ENCODE results near the gene KCNMA1. TPM values are rescaled to one million over a fixed set of nuclear protein-coding genes. Genes with fewer than 3 reads are reported as not detected.
"Not testable (repeated sequence)": the region's sequence is repeated elsewhere in the genome, so short reads cannot be mapped to it uniquely, and the experiment has no call there.

The KCNMA1 gene
- total RNA-seq, 3 donors from 2014 or later = 45.4 to 312 (median 62.4) TPM

DNA sequence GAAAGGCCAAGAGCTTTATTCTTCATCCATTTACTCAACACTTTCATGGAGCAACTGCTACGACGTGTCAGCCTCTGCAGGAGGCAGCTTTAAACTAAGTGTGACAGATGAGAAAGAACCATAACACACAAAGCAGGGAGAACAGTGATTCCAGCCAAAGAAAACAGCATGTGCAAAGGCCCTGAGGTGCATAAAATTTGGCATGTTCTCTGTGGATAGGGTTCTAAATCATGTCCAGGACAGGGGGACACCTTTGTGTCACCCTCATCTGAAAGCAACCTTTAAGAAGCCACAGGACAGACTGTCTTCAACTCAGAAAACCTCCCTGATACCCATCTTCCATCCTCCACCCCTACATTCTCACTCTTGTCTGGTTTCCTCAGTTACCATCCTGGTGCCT, 116.6 kb downstream of the KCNMA1 start:
- Histone ChIP-seq H3K4me1 (ENCODE audit: low read depth) (no peaks in the 10 kb centered on the region), H3K9me3 (no peaks in the 10 kb centered on the region), H3K4me3 (no peak overlapping the region), H3K36me3 (ENCODE audit: low read depth) (no peaks in the 10 kb centered on the region)
- TF ChIP-seq, protein P1, sequence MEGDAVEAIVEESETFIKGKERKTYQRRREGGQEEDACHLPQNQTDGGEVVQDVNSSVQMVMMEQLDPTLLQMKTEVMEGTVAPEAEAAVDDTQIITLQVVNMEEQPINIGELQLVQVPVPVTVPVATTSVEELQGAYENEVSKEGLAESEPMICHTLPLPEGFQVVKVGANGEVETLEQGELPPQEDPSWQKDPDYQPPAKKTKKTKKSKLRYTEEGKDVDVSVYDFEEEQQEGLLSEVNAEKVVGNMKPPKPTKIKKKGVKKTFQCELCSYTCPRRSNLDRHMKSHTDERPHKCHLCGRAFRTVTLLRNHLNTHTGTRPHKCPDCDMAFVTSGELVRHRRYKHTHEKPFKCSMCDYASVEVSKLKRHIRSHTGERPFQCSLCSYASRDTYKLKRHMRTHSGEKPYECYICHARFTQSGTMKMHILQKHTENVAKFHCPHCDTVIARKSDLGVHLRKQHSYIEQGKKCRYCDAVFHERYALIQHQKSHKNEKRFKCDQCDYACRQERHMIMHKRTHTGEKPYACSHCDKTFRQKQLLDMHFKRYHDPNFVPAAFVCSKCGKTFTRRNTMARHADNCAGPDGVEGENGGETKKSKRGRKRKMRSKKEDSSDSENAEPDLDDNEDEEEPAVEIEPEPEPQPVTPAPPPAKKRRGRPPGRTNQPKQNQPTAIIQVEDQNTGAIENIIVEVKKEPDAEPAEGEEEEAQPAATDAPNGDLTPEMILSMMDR (IDR thresholded peaks at IDR 0.05) = no peak
- ATAC-seq (no peak), DNase-seq (no peak)
- intact Hi-C loops (cut with DNase I, micrococcal nuclease) = no loop called here

DNA sequence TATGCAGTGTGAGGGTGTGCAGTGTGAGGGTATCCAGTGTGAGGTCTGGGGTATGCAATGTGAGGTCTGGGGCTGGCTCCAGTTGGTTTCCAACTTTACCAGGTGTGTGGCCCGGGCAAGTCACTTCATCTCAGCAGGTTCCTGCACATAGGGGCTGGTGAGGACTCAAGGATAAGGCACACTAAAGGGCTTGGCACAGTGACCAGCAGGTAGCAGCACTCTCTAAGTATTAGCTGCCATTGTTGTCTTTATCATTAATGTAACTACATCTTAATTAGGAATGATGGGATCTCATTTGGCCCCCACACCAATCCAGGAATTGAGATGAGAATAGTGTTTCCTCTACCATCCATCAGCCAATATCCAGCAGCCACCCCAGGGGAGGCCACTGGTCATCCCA, 117.3 kb downstream of the KCNMA1 start:
- Histone ChIP-seq H3K36me3 (ENCODE audit: low read depth) (no peaks in the 10 kb centered on the region), H3K4me1 (ENCODE audit: low read depth) (no peaks in the 10 kb centered on the region), H3K4me3 (no peak overlapping the region), H3K9me3 (no peaks in the 10 kb centered on the region)
- DNase-seq (no peak), ATAC-seq (no peak)
- intact Hi-C loops (cut with DNase I, micrococcal nuclease) = no loop called here
- TF ChIP-seq, protein P1 (IDR thresholded peaks at IDR 0.05) = no peak

DNA sequence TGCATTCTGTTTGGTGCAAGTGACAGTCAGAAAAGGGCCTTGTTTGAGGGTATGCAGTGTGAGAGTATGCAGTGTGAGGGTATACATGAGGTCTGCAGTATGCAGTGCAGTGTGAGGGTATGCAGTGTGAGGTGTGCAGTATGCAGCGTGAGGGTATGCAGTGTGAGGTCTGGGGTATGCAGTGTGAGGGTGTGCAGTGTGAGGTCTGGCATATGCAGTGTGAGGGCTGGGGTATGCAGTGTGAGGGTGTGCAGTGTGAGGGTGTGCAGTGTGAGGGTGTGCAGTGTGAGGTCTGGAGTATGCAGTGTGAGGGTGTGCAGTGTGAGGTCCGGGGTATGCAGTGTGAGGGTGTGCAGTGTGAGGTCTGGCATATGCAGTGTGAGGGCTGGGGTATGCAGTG, 117.8 kb downstream of the KCNMA1 start:
- DNase-seq; H3K4me1 ChIP-seq (ENCODE audit: low read depth); H3K9me3 ChIP-seq; H3K4me3 ChIP-seq; intact Hi-C loops (cut with DNase I, micrococcal nuclease); ATAC-seq; H3K36me3 ChIP-seq (ENCODE audit: low read depth): not testable (repeated sequence)

DNA sequence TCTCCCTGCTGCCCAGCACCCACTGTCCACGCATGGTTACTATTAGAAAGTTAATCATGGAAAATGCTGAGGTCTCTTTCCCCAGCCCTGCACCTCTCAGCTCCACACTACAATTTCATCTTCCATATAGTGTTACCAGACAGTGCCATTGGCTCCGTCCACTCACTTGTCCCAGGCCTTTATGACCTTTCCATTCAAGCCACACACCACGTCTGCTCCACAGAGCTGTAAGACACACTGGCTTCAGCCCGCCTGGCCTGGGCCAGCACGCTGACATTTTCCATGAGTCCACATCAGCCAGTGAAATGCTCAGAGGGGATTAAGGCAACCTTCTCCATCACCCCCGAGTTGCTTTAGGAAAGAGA, 118.7 kb downstream of the KCNMA1 start:
- intact Hi-C loops (cut with DNase I, micrococcal nuclease) = no loop called here
- TF ChIP-seq, protein P1 (IDR thresholded peaks at IDR 0.05) = no peak
- DNase-seq = no peak
- Histone ChIP-seq H3K4me3 (no peak overlapping the region), H3K4me1 (ENCODE audit: low read depth) (no peaks in the 10 kb centered on the region), H3K36me3 (ENCODE audit: low read depth) (no peaks in the 10 kb centered on the region), H3K9me3 (no peaks in the 10 kb centered on the region)
- no peak for ATAC-seq

DNA sequence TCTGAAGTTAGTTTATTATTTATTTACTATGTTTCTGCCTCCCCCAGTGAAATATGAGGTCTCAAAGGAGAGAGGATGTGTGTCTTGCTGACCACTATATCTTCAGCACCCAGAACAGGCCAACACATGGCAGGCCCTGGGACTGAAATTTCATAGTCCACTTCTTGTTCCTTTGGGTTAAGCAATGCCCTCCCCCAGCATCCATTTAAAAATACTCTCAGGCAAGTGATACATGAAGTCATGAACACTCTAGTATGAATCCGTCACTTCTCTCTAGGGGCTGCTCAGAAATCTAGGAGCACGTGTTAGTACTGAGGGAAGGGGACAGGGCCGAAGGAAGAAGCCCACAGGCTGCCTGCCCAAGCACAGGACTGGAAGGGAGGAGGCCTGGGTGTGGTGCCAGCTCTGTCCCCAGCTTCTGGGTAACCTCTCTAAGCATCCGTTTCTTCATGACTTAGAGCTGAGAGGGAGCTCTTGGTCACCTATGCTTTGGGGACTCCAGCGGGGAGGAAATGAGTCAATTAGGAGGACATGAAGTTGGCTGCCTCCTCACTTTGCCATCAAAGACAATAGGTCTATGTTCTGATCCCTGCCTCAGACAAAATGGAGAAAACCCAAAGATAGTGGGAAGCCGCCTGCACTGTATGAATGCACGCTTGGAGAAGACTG, 119.2 kb downstream of the KCNMA1 start:
- no peaks in the 10 kb centered on the region for H3K4me1 ChIP-seq (ENCODE audit: low read depth)
- DNase-seq (no peak), ATAC-seq (no peak)

DNA sequence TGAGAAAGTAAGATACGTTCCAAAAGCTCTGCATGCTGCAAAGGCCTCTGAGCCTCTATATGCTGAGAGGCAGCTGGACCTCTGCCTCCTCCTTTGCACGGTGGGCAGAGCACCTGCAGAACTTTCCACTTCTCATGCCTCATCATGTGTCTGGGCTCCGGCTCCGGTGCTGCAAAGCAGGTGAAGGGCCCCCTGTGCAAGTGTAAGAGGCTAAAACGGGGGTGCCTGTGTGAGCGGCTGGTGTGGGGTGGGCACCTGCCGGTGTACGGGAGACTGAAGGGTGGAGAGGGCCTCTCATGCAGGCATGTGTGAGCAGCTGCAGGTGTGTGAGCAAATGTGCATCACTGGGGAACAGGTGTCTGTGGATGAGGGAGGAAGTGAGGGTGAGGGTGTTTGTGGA, 121.0 kb downstream of the KCNMA1 start:
- Histone ChIP-seq H3K4me3 (no peak overlapping the region), H3K9me3 (no peaks in the 10 kb centered on the region), H3K36me3 (ENCODE audit: low read depth) (no peaks in the 10 kb centered on the region), H3K4me1 (ENCODE audit: low read depth) (peaks cover 7% of the 10 kb centered on the region)
- intact Hi-C loops (cut with DNase I, micrococcal nuclease) = no loop called here
- ATAC-seq = no peak
- TF ChIP-seq, protein P1 (IDR thresholded peaks at IDR 0.05) = no peak
- no peak for DNase-seq

More for the DNA sequence above, 119.2 kb downstream of the KCNMA1 start:
- no peaks in the 10 kb centered on the region for H3K9me3 ChIP-seq
- TF ChIP-seq, protein P1 (IDR thresholded peaks at IDR 0.05) = no peak
- intact Hi-C loops (cut with DNase I, micrococcal nuclease) = no loop called here
- no peak overlapping the region for H3K4me3 ChIP-seq
- H3K36me3 ChIP-seq (ENCODE audit: low read depth) = no peaks in the 10 kb centered on the region
